Measurements from ENCODE around the gene KIRREL3.

GRCh38 chr11:126612671-126613070 lies 387.9 kb downstream of the KIRREL3 start:
- TF ChIP-seq CTCF (IDR thresholded peaks at IDR 0.05; ENCODE audit: insufficient read depth, low read length, poor library complexity, severe bottlenecking) (no peak), EZH2phosphoT487 (conservative IDR thresholded peaks at IDR 0.05; ENCODE audit: low read length) (no peak)

Measured in SU-DHL-6 (cell line).